A549 (cell line): ENCODE measurements around the gene GAREM1. TPM values are rescaled to one million over a fixed set of nuclear protein-coding genes. Genes with fewer than 3 reads are reported as not detected.

ENCODE experiments used
- ATAC-seq, 2 experiments: fragments of 200-7000 bp in 1 of 2; fragments of >200 bp in 1 of 2; cut with Nextera tagmentation in 1 of 2; cut with Tn5 transposase in 1 of 2; 3 replicates each; pipeline versions ENCODE4 v1.8.0 to v1.9.1; 2018 to 2020; ENCODE audit warnings: mild to moderate bottlenecking in 1 of 2, moderate library complexity in 1 of 2
- CTCF ChIA-PET: fragments of 300-600 bp; sonication (Branson Sonifier 250); formaldehyde crosslinking; extraction: SDS; loops from one replicate; lab custom pipeline; 2021; ENCODE audit warnings: antibody characterized with exemption, inconsistent platforms; lab: Yijun Ruan, JAX
- POLR2A ChIA-PET: fragments of 350-600 bp; formaldehyde crosslinking; extraction: SDS; loops from one replicate; lab custom pipeline; 2021; ENCODE audit warnings: antibody characterized with exemption, inconsistent platforms; lab: Yijun Ruan, JAX
- DNase-seq, 2 experiments: peaks; one replicate each; pipeline versions ENCODE4 v3.0.0 to v3.0.0-alpha.2; 2011 to 2016; ENCODE audit warnings: low read depth in 1 of 2, low spot score in 1 of 2
- FAIRE-seq: peaks from 2 replicates; lab custom pipeline; 2011; peaks lifted over from hg19 to GRCh38; lab: Jason Lieb, UNC
- H3K27ac ChIP-seq, 2 experiments: fragments of >200 bp; sonication (Bioruptor Twin); formaldehyde crosslinking; 3 replicates each; pipeline ENCODE4 v1.5.1; 2016 to 2017
- H3K4me1 ChIP-seq: fragments of >200 bp; sonication (Bioruptor Twin); formaldehyde crosslinking; 3 replicates; pipeline ENCODE4 v1.6.1; 2016
- H3K4me2 ChIP-seq: fragments of >200 bp; sonication (Bioruptor Twin); formaldehyde crosslinking; 3 replicates; pipeline ENCODE4 v1.6.1; 2016
- H3K4me3 ChIP-seq: fragments of >200 bp; sonication (Bioruptor Twin); formaldehyde crosslinking; 3 replicates; pipeline ENCODE4 v1.5.1; 2016
- H3K9me3 ChIP-seq: fragments of >200 bp; sonication (Bioruptor Twin); formaldehyde crosslinking; 3 replicates; pipeline ENCODE4 v1.6.1; 2016
- BHLHE40 ChIP-seq: IDR thresholded peaks from 2 replicates; pipeline ENCODE4 v1.6.1; 2012; ENCODE audit warnings: low read depth, low read length, inconsistent platforms
- CEBPB ChIP-seq, 2 experiments: fragments of >200 bp in 1 of 2; sonication (Bioruptor Twin) in 1 of 2; formaldehyde crosslinking in 1 of 2; IDR thresholded peaks; 2 replicates each; pipeline ENCODE4 v1.6.1; 2012 to 2016
- CHD2 ChIP-seq: fragments of 150-350 bp; IDR thresholded peaks from 2 replicates; pipeline ENCODE4 v1.6.1; 2014; ENCODE audit warnings: low read length; ENCODE audit not compliant: partially characterized antibody
- CHD4 ChIP-seq: fragments of 200-600 bp; sonication (generic); IDR thresholded peaks from 2 replicates; pipeline ENCODE4 v1.6.1; 2016; ENCODE audit warnings: antibody characterized with exemption, mild to moderate bottlenecking, borderline replicate concordance
- CTCF ChIP-seq: fragments of >200 bp; sonication (Bioruptor Twin); formaldehyde crosslinking; IDR thresholded peaks from 3 replicates; pipeline ENCODE4 v1.5.1; 2016
- EHMT2 ChIP-seq: fragments of 200-600 bp; sonication (generic); IDR thresholded peaks from 2 replicates; pipeline ENCODE4 v1.6.1; 2016; ENCODE audit warnings: antibody characterized with exemption, low read depth, mild to moderate bottlenecking, moderate library complexity
- FOXS1 ChIP-seq: fragments of 250-450 bp; sonication (Bioruptor Pico); IDR thresholded peaks from 2 replicates; pipeline ENCODE4 v1.5.0; 2020; ENCODE audit warnings: mild to moderate bottlenecking, moderate library complexity
- GATA3 ChIP-seq: IDR thresholded peaks from 2 replicates; pipeline ENCODE4 v1.6.1; 2012; ENCODE audit warnings: borderline replicate concordance
- HDAC2 ChIP-seq: fragments of 200-600 bp; sonication (generic); IDR thresholded peaks from 2 replicates; pipeline ENCODE4 v1.6.1; 2016
- HOXA7 ChIP-seq: fragments of 250-450 bp; sonication (Bioruptor Pico); IDR thresholded peaks from 2 replicates; pipeline ENCODE4 v1.5.0; 2020; ENCODE audit warnings: mild to moderate bottlenecking, moderate library complexity
- HOXB13 ChIP-seq: fragments of 250-450 bp; sonication (Bioruptor Pico); IDR thresholded peaks from 2 replicates; pipeline ENCODE4 v1.5.0; 2020; ENCODE audit warnings: low read depth, mild to moderate bottlenecking, moderate library complexity
- MAFK ChIP-seq: fragments of 450-650 bp; IDR thresholded peaks from 2 replicates; pipeline ENCODE4 v1.6.1; 2014; ENCODE audit not compliant: partially characterized antibody
- PHF8 ChIP-seq: fragments of 200-600 bp; sonication (generic); IDR thresholded peaks from 2 replicates; pipeline ENCODE4 v1.6.1; 2016; ENCODE audit warnings: low read depth, mild to moderate bottlenecking, antibody characterized with exemption, moderate library complexity, borderline replicate concordance
- RARB ChIP-seq: fragments of 250-450 bp; sonication (Bioruptor Pico); IDR thresholded peaks from 2 replicates; pipeline ENCODE4 v1.8.0; 2021; ENCODE audit warnings: mild to moderate bottlenecking, moderate library complexity
- REST ChIP-seq: fragments of 200-600 bp; sonication (generic); IDR thresholded peaks from 2 replicates; pipeline ENCODE4 v1.6.1; 2016; ENCODE audit warnings: antibody characterized with exemption, mild to moderate bottlenecking, moderate library complexity
- SMC3 ChIP-seq: fragments of >200 bp; sonication (Bioruptor Twin); formaldehyde crosslinking; IDR thresholded peaks from 3 replicates; pipeline ENCODE4 v1.6.1; 2018; ENCODE audit warnings: inconsistent platforms
- TP53 ChIP-seq: fragments of 250-450 bp; sonication (Bioruptor Pico); IDR thresholded peaks from 2 replicates; pipeline ENCODE4 v1.5.0; 2021; ENCODE audit warnings: mild to moderate bottlenecking, moderate library complexity
- ZFP36 ChIP-seq: fragments of 450-650 bp; IDR thresholded peaks from 2 replicates; pipeline ENCODE4 v1.6.1; 2014; ENCODE audit warnings: borderline replicate concordance; ENCODE audit not compliant: partially characterized antibody
- WGBS: methylation state at CpG from one replicate; pipeline ENCODE4 v1.1.6; 2017; ENCODE audit errors: missing lambda C conversion rate; 5-methylcytosine and 5-hydroxymethylcytosine counted together
- polyA plus RNA-seq, 4 experiments: library from polyadenylated mRNA; depleted of rRNA in 3 of 4; stranded (reverse); fragments of >200 nt; fragmentation: RNase III in 1 of 4; extraction: RNeasy Plus Mini Kit Qiagen cat#74134 plus additional on column Dnase treatment in 1 of 4; gene quantifications; 2 replicates in 3 of 4; 3 replicates in 1 of 4; pipeline ENCODE4 v1.2.3, GENCODE V29; 2011 to 2017
- TF ChIP-seq, protein P1 (sequence below): fragments of >200 bp; sonication (Bioruptor Twin); formaldehyde crosslinking; IDR thresholded peaks from 3 replicates; pipeline ENCODE4 v1.6.1; 2016

GAREM1 gene
- polyA plus RNA-seq, 2 of the 4 experiments (the other 2 are of a cell fraction): 1.3 to 5.0 TPM

DNA sequence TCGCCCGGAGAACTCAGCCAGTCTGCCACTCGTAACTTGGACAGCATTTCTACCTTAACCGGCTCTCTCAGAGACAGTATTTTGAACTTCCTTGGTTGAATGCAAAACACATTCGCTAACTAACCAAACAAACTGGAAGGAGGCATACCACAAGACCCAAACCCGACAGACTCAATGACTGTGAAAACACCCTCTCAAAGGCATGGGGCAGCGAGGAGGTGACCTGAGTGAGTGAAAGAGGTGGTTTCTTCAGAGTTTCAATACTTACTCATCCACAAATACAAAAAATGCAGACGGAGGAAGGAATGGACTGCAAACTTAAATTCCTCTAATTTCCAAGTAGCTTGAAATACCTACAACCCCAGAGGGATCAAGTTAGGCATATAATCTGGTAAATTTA is 132.9 kb downstream of the GAREM1 start:
- ChIA-PET CTCF (interaction anchor here (1.1 kb wide), 1 partner anchor 133 kb away, joined by 3 read pairs; the partner anchor contains the start of gene GAREM1), POLR2A (no interaction called here)
- no peak overlapping the region for H3K4me3 ChIP-seq
- TF ChIP-seq MAFK (no peak), SMC3 (no peak)
- DNase-seq: no peak
- no peak for ATAC-seq
- 94% methylated on average over 8 of the region's 8 CpGs for WGBS
- H3K4me2 ChIP-seq: no peak overlapping the region
- no peaks in the 10 kb centered on the region for H3K9me3 ChIP-seq
- no peak for FAIRE-seq
- H3K4me1 ChIP-seq: no peaks in the 10 kb centered on the region
- no peak overlapping the region for H3K27ac ChIP-seq

DNA sequence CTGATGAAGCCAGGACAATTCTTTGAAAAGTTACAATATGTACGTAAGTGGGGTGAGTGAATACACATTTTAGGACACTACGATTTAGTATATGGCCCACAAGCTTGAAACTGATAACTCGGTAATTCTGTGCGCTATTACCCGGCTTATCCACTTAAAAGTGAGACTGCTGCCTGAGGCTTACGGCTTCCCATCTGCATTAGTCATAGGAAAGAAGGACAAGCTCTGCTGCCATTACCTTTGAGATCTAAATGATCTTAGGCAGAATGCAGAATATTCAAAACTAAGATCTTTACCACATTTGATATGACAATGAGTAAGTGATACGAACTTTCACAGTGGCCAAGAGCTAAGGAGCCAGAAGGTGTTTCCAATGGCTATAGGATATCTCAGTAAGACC is 133.3 kb downstream of the GAREM1 start:
- ChIA-PET POLR2A (no interaction called here), CTCF (interaction anchor here (1.1 kb wide), 1 partner anchor 133 kb away, joined by 3 read pairs; the partner anchor contains the start of gene GAREM1)
- TF ChIP-seq BHLHE40 (no peak), HDAC2 (no peak), REST (no peak)
- DNase-seq: no peak
- no peak for ATAC-seq
- WGBS: 93% methylated on average over 7 of the region's 7 CpGs
- H3K4me3 ChIP-seq: no peak overlapping the region
- H3K4me1 ChIP-seq: no peaks in the 10 kb centered on the region
- no peak overlapping the region for H3K4me2 ChIP-seq
- H3K27ac ChIP-seq: no peak overlapping the region
- H3K9me3 ChIP-seq: no peaks in the 10 kb centered on the region
- FAIRE-seq: no peak

DNA sequence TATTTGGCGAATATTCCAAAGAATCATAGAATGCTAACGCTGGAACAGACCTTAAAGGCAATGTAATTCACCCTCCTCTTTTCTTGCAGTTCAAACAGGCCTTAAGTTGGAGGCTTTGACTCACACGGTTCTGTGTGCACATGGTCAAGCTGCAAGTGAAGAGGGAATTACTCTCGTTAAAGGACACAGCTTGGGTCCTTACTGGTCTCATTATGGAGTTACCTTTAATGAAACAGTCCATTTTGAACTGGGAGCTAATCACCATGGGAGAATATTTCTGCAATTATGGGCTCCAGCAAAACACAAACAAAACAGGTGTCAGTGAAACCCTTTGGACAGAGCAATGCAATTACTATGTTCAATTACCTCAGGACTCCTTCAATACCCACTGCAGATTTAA is 135.5 kb downstream of the GAREM1 start:
- TF ChIP-seq HOXB13 (no peak), ZFP36 (no peak), HOXA7 (CRISPR knock-in tag) (no peak), EHMT2 (no peak), CEBPB (IDR thresholded peaks at IDR 0.05) (no peak), PHF8 (no peak)
- TF ChIP-seq, protein P1, sequence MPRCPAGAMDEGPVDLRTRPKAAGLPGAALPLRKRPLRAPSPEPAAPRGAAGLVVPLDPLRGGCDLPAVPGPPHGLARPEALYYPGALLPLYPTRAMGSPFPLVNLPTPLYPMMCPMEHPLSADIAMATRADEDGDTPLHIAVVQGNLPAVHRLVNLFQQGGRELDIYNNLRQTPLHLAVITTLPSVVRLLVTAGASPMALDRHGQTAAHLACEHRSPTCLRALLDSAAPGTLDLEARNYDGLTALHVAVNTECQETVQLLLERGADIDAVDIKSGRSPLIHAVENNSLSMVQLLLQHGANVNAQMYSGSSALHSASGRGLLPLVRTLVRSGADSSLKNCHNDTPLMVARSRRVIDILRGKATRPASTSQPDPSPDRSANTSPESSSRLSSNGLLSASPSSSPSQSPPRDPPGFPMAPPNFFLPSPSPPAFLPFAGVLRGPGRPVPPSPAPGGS: no peak
- H3K27ac ChIP-seq: no peak overlapping the region
- CTCF ChIA-PET: no interaction called here

GRCh38 chr18:32333781-32334180 is 136.9 kb downstream of the GAREM1 start:
- Histone ChIP-seq H3K4me1 (no peaks in the 10 kb centered on the region), H3K9me3 (no peaks in the 10 kb centered on the region), H3K4me2 (no peak overlapping the region), H3K4me3 (no peak overlapping the region), H3K27ac (no peak overlapping the region)
- WGBS: 81% methylated on average over 7 of the region's 7 CpGs
- FAIRE-seq: no peak
- DNase-seq: no peak
- ATAC-seq: peak; percentile 37 to 47; a peak in 2 of 6 replicates
- CTCF ChIA-PET: interaction anchor here (0.8 to 1.9 kb wide), 4 partner anchors 23 to 137 kb away, joined by 3 to 6 read pairs (median 3); partner anchors contain the start of gene GAREM1
- POLR2A ChIA-PET: no interaction called here
- TF ChIP-seq TP53 (CRISPR knock-in tag): no peak
- TF ChIP-seq CTCF: no peak
- TF ChIP-seq RARB (CRISPR knock-in tag): no peak
- TF ChIP-seq GATA3: no peak
- TF ChIP-seq, protein P1: no peak
- no peak for TF ChIP-seq FOXS1 (CRISPR knock-in tag)
- no peak for TF ChIP-seq CHD2
- no peak for TF ChIP-seq REST
- no peak for TF ChIP-seq CHD4

More for the DNA sequence above, 135.5 kb downstream of the GAREM1 start:
- Histone ChIP-seq H3K4me3 (no peak overlapping the region), H3K9me3 (no peaks in the 10 kb centered on the region), H3K4me1 (no peaks in the 10 kb centered on the region), H3K4me2 (no peak overlapping the region)
- POLR2A ChIA-PET: no interaction called here
- ATAC-seq (no peak), FAIRE-seq (no peak), DNase-seq (no peak)
- WGBS: 77% methylated on average over 4 of the region's 4 CpGs
